Measurements from ENCODE around the gene PARP11. TPM values are rescaled to one million over a fixed set of nuclear protein-coding genes. Genes with fewer than 3 reads are reported as not detected.

PARP11 gene
- total and polyA plus RNA-seq, 2 of the 8 experiments (the other 6 are each of a cell fraction or from before 2014, with no cell fraction given): 4.2 to 13.3 TPM

DNA sequence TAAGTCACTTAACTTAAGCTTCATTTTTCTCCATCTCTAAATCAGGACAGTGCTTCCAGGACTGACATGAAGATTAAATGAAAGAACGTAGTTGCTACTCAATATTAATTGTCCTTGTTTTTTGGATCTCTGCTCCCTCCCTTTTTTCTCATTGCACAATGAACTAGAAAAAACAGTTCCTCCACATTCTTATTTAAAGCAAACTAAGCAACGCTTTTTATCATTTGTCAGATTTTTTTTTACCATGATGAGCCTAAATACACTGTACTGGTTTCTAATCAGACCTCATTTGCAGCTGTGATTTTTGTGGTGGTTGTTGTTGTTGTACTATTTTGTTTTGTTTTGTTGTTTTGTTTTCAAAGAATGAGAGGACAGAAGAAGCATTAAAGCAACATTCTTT lies 23.2 kb upstream of the PARP11 start:
- Histone ChIP-seq H3K9me3 (ENCODE audit: insufficient read depth in 2 of 2, low read depth in 1 of 2, low read length in 1 of 2) (no peaks in the 10 kb centered on the region), H3K79me1 (ENCODE audit: low read depth, low read length) (no peaks in the 10 kb centered on the region), H3K27me3 (replicated peaks in 1 of 4; ENCODE audit: control insufficient read depth in 3 of 4, extremely low read depth in 1 of 4, insufficient read depth in 3 of 4, low read length in 3 of 4) (no peaks in the 10 kb centered on the region), H2BK12ac (ENCODE audit: low read depth, low read length) (no peak overlapping the region), H3K36me3 (ENCODE audit: control insufficient read depth in 2 of 4, insufficient read depth in 4 of 4, low read length in 3 of 4) (no peaks in the 10 kb centered on the region), H3K79me2 (ENCODE audit: control insufficient read depth in 1 of 2, insufficient read depth in 2 of 2, low read length in 2 of 2) (no peaks in the 10 kb centered on the region), H3K4me2 (ENCODE audit: insufficient read depth in 1 of 2, low read depth in 2 of 2, low read length in 2 of 2) (no peak overlapping the region), H3K4me1 (replicated peaks in 1 of 4; ENCODE audit: control insufficient read depth in 3 of 4, insufficient read depth in 4 of 4, low read length in 3 of 4) (no peaks in the 10 kb centered on the region), H3K27ac (ENCODE audit: low read depth, low read length) (no peak overlapping the region), H3K9ac (replicated peaks in 1 of 4; ENCODE audit: extremely low read depth in 1 of 4, low read depth in 3 of 4, low read length in 3 of 4) (no peak overlapping the region), H2AFZ (ENCODE audit: low read length) (no peak overlapping the region), H3K23ac (ENCODE audit: insufficient read length) (no peak overlapping the region), H3K4me3 (ENCODE audit: extremely low read depth in 1 of 4, insufficient read depth in 2 of 4, low read depth in 3 of 4, low read length in 4 of 4) (no peak overlapping the region), H3K56ac (replicated peaks; ENCODE audit: insufficient read length, low read depth, low read length) (no peak overlapping the region), H4K8ac (ENCODE audit: extremely low read depth, insufficient read depth, low read length) (no peak overlapping the region), H2BK5ac (ENCODE audit: low read depth, low read length) (no peak overlapping the region), H2BK15ac (ENCODE audit: low read length) (no peak overlapping the region), H3K14ac (ENCODE audit: insufficient read length) (no peak overlapping the region), H4K5ac (ENCODE audit: insufficient read length, low read depth, low read length) (no peak overlapping the region), H2BK120ac (replicated peaks; ENCODE audit: low read depth, low read length) (no peak overlapping the region), H2BK20ac (ENCODE audit: low read length) (no peak overlapping the region), H4K20me1 (replicated peaks in 1 of 2; ENCODE audit: control insufficient read depth in 1 of 2, insufficient read depth in 2 of 2, low read length in 2 of 2) (no peaks in the 10 kb centered on the region), H2AK5ac (ENCODE audit: low read depth, low read length) (no peak overlapping the region), H3K4ac (replicated peaks; ENCODE audit: insufficient read length, low read depth, low read length) (no peak overlapping the region), H4K91ac (replicated peaks; ENCODE audit: insufficient read length, low read length) (no peak overlapping the region), H3K18ac (ENCODE audit: extremely low read depth, low read length) (no peak overlapping the region), H3K23me2 (ENCODE audit: low read depth, low read length) (no peaks in the 10 kb centered on the region)
- ChIA-PET POLR2A (ENCODE audit: partially characterized antibody) (no interaction called here), CTCF (ENCODE audit: partially characterized antibody) (interaction anchor here (1.1 to 2.2 kb wide), 4 partner anchors 11 to 211 kb away, joined by 3 to 16 read pairs (median 4); no protein-coding TSS in a partner anchor)
- WGBS, 2 experiments (ENCODE audit: extremely low coverage in 1 of 2, insufficient coverage in 1 of 2, insufficient read length in 1 of 2, insufficient replicate concordance in 2 of 2, low coverage in 1 of 2, low lambda C conversion rate in 2 of 2, missing lambda C conversion rate in 1 of 2): 86% methylated on average over 2 of the region's 2 CpGs; no CpG with 5 or more reads in 1 of the 2 experiments
- TF ChIP-seq CBX8 (IDR thresholded peaks at IDR 0.05; ENCODE audit: borderline replicate concordance, low read depth, low read length) (no peak), JUND (IDR thresholded peaks at IDR 0.05; ENCODE audit: low read length) (no peak), GTF2F1 (IDR thresholded peaks at IDR 0.05; ENCODE audit: borderline replicate concordance, low read depth, low read length) (no peak), SIX5 (IDR thresholded peaks at IDR 0.05; ENCODE audit: low read depth, low read length) (no peak), CBX5 (IDR thresholded peaks at IDR 0.05; ENCODE audit: low read depth, low read length) (no peak), ZNF274 (IDR thresholded peaks at IDR 0.05; ENCODE audit: borderline replicate concordance, extremely low read depth, low read length) (no peak), TEAD4 (IDR thresholded peaks at IDR 0.05; ENCODE audit: low read depth, low read length) (no peak)
- DNase-seq (ENCODE audit: low read depth in 1 of 2, low spot score in 2 of 2): no peak
- no peak for FAIRE-seq
